Subcutaneous adipose tissue (tissue), 4 donors: ENCODE measurements around the gene SBK2. TPM values are rescaled to one million over a fixed set of nuclear protein-coding genes. Genes with fewer than 3 reads are reported as not detected.

Experiments used
- CTCF ChIP-seq: fragments of 450-650 bp; IDR thresholded peaks from one replicate; pipeline ENCODE4 v1.5.1; 2016; ENCODE audit warnings: low read depth, mild to moderate bottlenecking, control low read depth, antibody characterized with exemption, moderate library complexity
- total RNA-seq, 4 donors: library from RNA; depleted of rRNA; stranded (reverse); fragments of >200 nt; gene quantifications; one replicate each; pipeline ENCODE4 v1.1.0, GENCODE V29; 2016

The SBK2 gene
- total RNA-seq, 4 donors from 2014 or later, result not detected

GRCh38 chr19:55543567-55543966 is 6.6 kb upstream of the SBK2 start:
- TF ChIP-seq CTCF, result no peak

GRCh38 chr19:55542292-55542855 is 5.4 kb upstream of the SBK2 start:
- no peak for TF ChIP-seq CTCF

GRCh38 chr19:55541091-55541490 is 4.2 kb upstream of the SBK2 start:
- TF ChIP-seq CTCF, result no peak

GRCh38 chr19:55540619-55541018 is 3.7 kb upstream of the SBK2 start:
- no peak for TF ChIP-seq CTCF

- no peak for TF ChIP-seq CTCF
Observed at GRCh38 chr19:55539090-55539984, 2.4 kb upstream of the SBK2 start.

- no peak for TF ChIP-seq CTCF
Observed at GRCh38 chr19:55538132-55538531, 1.2 kb upstream of the SBK2 start.

GRCh38 chr19:55537741-55538111 is 793 bp upstream of the SBK2 start:
- no peak for TF ChIP-seq CTCF
